Measurements from ENCODE around the gene HPSE2. TPM values are rescaled to one million over a fixed set of nuclear protein-coding genes. Genes with fewer than 3 reads are reported as not detected.

The HPSE2 gene
- total and polyA plus RNA-seq, 7 donors: under 0.01 to 11.8 (median 4.8) TPM

- H3K27me3 ChIP-seq: no peaks in the 10 kb centered on the region
- peaks cover 14 to 84% (median 34%) of the 10 kb centered on the region in 4 donors for H3K36me3 ChIP-seq
- intact Hi-C loops (cut with DNase I): no loop called here
- peak; percentile 22 to 61 (median 36) for TF ChIP-seq CTCF (IDR thresholded peaks at IDR 0.05)
- no peak for TF ChIP-seq POLR2A (IDR thresholded peaks at IDR 0.05)
- no peak for TF ChIP-seq EP300 (IDR thresholded peaks at IDR 0.05)
- no peak for TF ChIP-seq POLR2AphosphoS5 (IDR thresholded peaks at IDR 0.05)
- H3K4me3 ChIP-seq: no peak overlapping the region
- 86 to 89% methylated on average over 21 of the region's 21 CpGs for WGBS, 2 donors
- DNase-seq: peak; percentile 62
- no peak overlapping the region for H3K27ac ChIP-seq
- H3K9me3 ChIP-seq: no peaks in the 10 kb centered on the region
- no peaks in the 10 kb centered on the region for H3K4me1 ChIP-seq
Observed at GRCh38 chr10:98425511-98426352, 809.9 kb downstream of the HPSE2 start.

- Histone ChIP-seq H3K4me3 (no peak overlapping the region), H3K36me3 (peaks cover 5 to 84% (median 25%) of the 10 kb centered on the region in 4 donors), H3K4me1 (no peaks in the 10 kb centered on the region), H3K27me3 (no peaks in the 10 kb centered on the region), H3K27ac (no peak overlapping the region), H3K9me3 (no peaks in the 10 kb centered on the region)
- TF ChIP-seq CTCF (IDR thresholded peaks at IDR 0.05): no peak
- no peak for TF ChIP-seq EP300 (IDR thresholded peaks at IDR 0.05)
- TF ChIP-seq POLR2A (IDR thresholded peaks at IDR 0.05): no peak
- DNase-seq: peak; percentile 58
- intact Hi-C loops (cut with DNase I): no loop called here
- 93 to 94% methylated on average over 23 of the region's 23 CpGs for WGBS, 2 donors
Observed at GRCh38 chr10:98424295-98425254, 811.1 kb downstream of the HPSE2 start.

- Histone ChIP-seq H3K4me3 (no peak overlapping the region), H3K4me1 (no peaks in the 10 kb centered on the region), H3K9me3 (no peaks in the 10 kb centered on the region), H3K27ac (no peak overlapping the region), H3K36me3 (peaks cover 5 to 84% (median 29%) of the 10 kb centered on the region in 4 donors), H3K27me3 (no peaks in the 10 kb centered on the region)
- peak; percentile 45 for DNase-seq
- WGBS, 2 donors: 89 to 95% methylated on average over 9 of the region's 9 CpGs
- TF ChIP-seq POLR2A (IDR thresholded peaks at IDR 0.05): no peak
- no peak for TF ChIP-seq EP300 (IDR thresholded peaks at IDR 0.05)
- TF ChIP-seq CTCF (IDR thresholded peaks at IDR 0.05): no peak
- TF ChIP-seq POLR2AphosphoS5 (IDR thresholded peaks at IDR 0.05): no peak
- intact Hi-C loops (cut with DNase I): no loop called here
Observed at GRCh38 chr10:98423691-98424120, 811.9 kb downstream of the HPSE2 start.

GRCh38 chr10:98422182-98422581, 813.5 kb downstream of the HPSE2 start:
- H3K27ac ChIP-seq: no peak overlapping the region
- intact Hi-C loops (cut with DNase I): no loop called here
- H3K36me3 ChIP-seq: peaks cover 5 to 86% (median 30%) of the 10 kb centered on the region in 4 donors
- peak; percentile 57 for DNase-seq
- H3K4me3 ChIP-seq: no peak overlapping the region
- 96 to 97% methylated on average over 10 of the region's 10 CpGs for WGBS, 2 donors
- no peaks in the 10 kb centered on the region for H3K9me3 ChIP-seq
- H3K27me3 ChIP-seq: no peaks in the 10 kb centered on the region
- no peaks in the 10 kb centered on the region for H3K4me1 ChIP-seq
- TF ChIP-seq POLR2AphosphoS5 (IDR thresholded peaks at IDR 0.05) (no peak), EP300 (IDR thresholded peaks at IDR 0.05) (no peak), CTCF (IDR thresholded peaks at IDR 0.05) (no peak), POLR2A (IDR thresholded peaks at IDR 0.05) (no peak)

Data from sigmoid colon (tissue), 7 donors.